Measurements from ENCODE around the gene SLC6A12.

Gene SLC6A12

DNA sequence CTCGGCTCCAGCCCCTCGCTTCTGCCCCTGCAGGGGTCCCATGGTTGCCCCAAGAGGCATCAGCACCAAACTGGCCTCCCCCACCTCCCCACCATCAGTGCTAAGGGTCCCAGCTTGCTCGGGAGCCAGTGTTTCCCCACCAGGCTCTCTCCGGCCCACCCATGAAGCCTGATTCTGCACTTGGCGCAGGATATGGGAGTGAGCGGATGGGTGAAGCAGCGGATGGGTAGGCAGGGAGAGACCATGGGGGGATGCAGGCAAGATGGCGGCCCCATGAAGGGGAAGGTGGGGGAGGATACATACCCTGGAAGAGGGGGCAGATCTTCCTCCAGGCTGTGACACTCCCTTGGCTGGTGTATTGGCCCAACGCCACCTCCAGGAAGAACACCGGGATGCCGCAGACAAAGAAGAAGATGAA lies 9.7 kb downstream of the SLC6A12 start:
- H3K27me3 ChIP-seq (ENCODE audit: insufficient read depth, poor library complexity, severe bottlenecking): peaks cover 14% of the 10 kb centered on the region
- no peak overlapping the region for H3K4me3 ChIP-seq (replicated peaks; ENCODE audit: insufficient read depth, low read length)
- H3K27ac ChIP-seq (replicated peaks): no peak overlapping the region
- DNase-seq (ENCODE audit: low read depth in 1 of 2, low spot score in 1 of 2): no peak
- TF ChIP-seq SPI1 (IDR thresholded peaks at IDR 0.05; ENCODE audit: borderline replicate concordance, low read depth) (no peak), GABPA (IDR thresholded peaks at IDR 0.05; ENCODE audit: low read depth) (no peak), POLR2AphosphoS5 (IDR thresholded peaks at IDR 0.05; ENCODE audit: low read depth) (no peak)
- TF ChIP-seq, protein P1, sequence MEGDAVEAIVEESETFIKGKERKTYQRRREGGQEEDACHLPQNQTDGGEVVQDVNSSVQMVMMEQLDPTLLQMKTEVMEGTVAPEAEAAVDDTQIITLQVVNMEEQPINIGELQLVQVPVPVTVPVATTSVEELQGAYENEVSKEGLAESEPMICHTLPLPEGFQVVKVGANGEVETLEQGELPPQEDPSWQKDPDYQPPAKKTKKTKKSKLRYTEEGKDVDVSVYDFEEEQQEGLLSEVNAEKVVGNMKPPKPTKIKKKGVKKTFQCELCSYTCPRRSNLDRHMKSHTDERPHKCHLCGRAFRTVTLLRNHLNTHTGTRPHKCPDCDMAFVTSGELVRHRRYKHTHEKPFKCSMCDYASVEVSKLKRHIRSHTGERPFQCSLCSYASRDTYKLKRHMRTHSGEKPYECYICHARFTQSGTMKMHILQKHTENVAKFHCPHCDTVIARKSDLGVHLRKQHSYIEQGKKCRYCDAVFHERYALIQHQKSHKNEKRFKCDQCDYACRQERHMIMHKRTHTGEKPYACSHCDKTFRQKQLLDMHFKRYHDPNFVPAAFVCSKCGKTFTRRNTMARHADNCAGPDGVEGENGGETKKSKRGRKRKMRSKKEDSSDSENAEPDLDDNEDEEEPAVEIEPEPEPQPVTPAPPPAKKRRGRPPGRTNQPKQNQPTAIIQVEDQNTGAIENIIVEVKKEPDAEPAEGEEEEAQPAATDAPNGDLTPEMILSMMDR (IDR thresholded peaks at IDR 0.05; ENCODE audit: insufficient read depth, low read length): no peak
- TF ChIP-seq, protein P2, sequence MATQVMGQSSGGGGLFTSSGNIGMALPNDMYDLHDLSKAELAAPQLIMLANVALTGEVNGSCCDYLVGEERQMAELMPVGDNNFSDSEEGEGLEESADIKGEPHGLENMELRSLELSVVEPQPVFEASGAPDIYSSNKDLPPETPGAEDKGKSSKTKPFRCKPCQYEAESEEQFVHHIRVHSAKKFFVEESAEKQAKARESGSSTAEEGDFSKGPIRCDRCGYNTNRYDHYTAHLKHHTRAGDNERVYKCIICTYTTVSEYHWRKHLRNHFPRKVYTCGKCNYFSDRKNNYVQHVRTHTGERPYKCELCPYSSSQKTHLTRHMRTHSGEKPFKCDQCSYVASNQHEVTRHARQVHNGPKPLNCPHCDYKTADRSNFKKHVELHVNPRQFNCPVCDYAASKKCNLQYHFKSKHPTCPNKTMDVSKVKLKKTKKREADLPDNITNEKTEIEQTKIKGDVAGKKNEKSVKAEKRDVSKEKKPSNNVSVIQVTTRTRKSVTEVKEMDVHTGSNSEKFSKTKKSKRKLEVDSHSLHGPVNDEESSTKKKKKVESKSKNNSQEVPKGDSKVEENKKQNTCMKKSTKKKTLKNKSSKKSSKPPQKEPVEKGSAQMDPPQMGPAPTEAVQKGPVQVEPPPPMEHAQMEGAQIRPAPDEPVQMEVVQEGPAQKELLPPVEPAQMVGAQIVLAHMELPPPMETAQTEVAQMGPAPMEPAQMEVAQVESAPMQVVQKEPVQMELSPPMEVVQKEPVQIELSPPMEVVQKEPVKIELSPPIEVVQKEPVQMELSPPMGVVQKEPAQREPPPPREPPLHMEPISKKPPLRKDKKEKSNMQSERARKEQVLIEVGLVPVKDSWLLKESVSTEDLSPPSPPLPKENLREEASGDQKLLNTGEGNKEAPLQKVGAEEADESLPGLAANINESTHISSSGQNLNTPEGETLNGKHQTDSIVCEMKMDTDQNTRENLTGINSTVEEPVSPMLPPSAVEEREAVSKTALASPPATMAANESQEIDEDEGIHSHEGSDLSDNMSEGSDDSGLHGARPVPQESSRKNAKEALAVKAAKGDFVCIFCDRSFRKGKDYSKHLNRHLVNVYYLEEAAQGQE (IDR thresholded peaks at IDR 0.05; ENCODE audit: insufficient replicate concordance, low read depth): no peak

DNA sequence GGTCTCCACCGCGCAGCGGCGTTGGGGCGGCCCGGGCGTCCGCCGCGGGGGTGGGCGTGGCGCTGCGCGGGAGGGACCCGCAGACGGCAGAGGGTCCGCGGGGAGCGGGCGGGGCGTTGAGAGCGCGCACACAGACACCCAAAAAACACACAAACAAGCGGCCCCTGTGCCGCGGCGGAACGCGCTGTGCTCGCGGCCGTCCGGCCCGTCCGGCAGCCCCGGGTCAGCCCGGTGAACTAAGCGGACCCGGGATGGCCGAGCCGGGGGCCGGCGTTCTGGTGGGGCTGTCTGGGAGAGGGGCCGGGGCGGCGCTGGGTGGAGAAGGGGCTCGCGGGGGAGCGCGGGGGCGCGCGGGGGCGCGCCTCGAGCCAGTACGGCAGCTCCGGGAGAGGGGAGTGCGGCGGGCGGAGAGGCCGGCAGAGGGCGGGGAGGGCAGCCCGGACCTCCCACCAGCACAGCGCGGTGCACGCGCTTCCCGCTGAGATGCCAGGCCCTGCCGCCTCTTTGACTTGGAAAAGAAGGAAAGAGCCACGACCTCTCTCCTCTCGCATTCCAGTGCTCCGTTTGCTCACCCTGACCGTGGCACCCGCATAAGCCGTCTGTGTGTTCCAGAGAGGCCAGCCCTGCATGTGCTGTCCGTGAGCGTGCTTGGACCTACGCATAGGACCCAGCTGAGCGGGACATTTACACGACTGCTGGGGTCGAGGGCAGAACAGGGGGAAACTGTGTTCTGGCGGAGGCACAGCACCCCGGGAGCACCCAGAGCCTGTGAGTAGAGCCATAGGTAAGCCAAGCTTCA lies 10.3 kb downstream of the SLC6A12 start:
- no peak for DNase-seq (ENCODE audit: low read depth in 1 of 2, low spot score in 1 of 2)
- TF ChIP-seq GABPA (IDR thresholded peaks at IDR 0.05; ENCODE audit: low read depth) (no peak), SPI1 (IDR thresholded peaks at IDR 0.05; ENCODE audit: borderline replicate concordance, low read depth) (no peak), POLR2AphosphoS5 (IDR thresholded peaks at IDR 0.05; ENCODE audit: low read depth) (no peak)
- TF ChIP-seq, protein P1 (IDR thresholded peaks at IDR 0.05; ENCODE audit: insufficient read depth, low read length): no peak
- TF ChIP-seq, protein P2 (IDR thresholded peaks at IDR 0.05; ENCODE audit: insufficient replicate concordance, low read depth): no peak
- H3K4me3 ChIP-seq (replicated peaks; ENCODE audit: insufficient read depth, low read length): no peak overlapping the region
- H3K27ac ChIP-seq (replicated peaks): no peak overlapping the region
- H3K27me3 ChIP-seq (ENCODE audit: insufficient read depth, poor library complexity, severe bottlenecking): peaks cover 14% of the 10 kb centered on the region

DNA sequence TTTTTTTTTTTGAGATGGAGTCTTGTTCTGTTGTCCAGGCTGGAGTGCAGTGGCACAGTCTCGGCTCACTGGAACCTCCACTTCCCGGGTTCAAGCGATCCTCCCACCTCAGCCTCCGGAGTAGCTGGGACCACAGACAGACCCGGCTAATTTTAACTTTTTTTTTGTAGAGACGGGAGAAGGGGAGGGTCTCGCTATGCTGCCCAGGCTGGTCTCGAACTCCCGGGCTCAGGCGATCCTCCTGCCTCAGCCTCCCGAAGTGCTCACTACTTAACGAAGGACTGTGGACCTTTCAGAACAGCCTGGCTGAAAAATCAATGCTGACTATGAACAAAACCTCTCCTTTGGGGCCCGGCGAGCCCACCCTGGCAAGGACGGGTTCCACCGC lies 10.9 kb downstream of the SLC6A12 start:
- no peak for DNase-seq (ENCODE audit: low read depth in 1 of 2, low spot score in 1 of 2)
- H3K4me3 ChIP-seq (replicated peaks; ENCODE audit: insufficient read depth, low read length): no peak overlapping the region
- peaks cover 14% of the 10 kb centered on the region for H3K27me3 ChIP-seq (ENCODE audit: insufficient read depth, poor library complexity, severe bottlenecking)
- H3K27ac ChIP-seq (replicated peaks): no peak overlapping the region
- TF ChIP-seq, protein P2 (IDR thresholded peaks at IDR 0.05; ENCODE audit: insufficient replicate concordance, low read depth): no peak

Data from HL-60 (cell line).